ENCODE data around the gene GALNT12.

The GALNT12 gene

DNA sequence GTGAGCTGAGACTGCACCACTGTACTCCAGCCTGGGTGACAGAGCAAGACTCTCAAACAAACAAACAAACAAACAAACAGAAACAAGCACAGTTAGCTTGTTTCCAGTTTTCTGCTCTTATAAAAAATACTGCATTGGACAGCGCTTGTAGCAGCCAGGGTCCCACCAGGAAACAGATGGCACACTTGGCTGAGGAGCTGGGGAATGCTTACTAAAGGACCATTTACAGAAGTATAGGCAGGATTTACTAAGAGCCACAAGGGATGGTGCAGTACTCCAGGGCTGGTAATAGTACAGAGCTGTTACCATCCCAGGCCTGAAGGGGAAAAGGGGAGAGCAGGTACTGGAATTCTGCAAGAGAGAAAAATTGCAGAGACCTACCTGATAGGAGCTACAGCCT, 5.9 kb upstream of the GALNT12 start:
- DNase-seq (ENCODE audit: low read depth in 1 of 2, low spot score in 1 of 2): no peak

DNA sequence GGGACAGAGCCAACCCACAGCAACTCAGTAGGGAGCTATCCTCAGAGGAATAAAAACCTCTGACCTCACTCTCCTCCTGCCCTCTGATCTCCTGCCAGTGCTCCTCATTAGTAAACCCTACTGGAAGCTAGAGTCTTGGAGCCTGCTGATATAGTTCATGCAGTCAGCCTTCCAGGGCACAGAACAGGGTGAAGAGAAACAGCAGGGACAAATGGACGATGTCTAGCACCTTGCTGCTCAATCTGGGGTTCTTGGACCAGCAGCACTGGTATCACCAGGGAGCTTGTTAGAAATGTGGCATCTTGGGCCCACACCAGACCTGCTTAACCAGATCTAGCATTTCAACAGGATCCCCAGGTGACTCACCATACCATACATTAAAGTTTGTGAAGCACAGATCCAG, 5.5 kb upstream of the GALNT12 start:
- no peak for DNase-seq (ENCODE audit: low read depth in 1 of 2, low spot score in 1 of 2)

- no peak for DNase-seq (ENCODE audit: low read depth in 1 of 2, low spot score in 1 of 2)
Measured at GRCh38 chr9:98804083-98804482, 3.4 kb upstream of the GALNT12 start.

GRCh38 chr9:98805506-98806272, 1.8 kb upstream of the GALNT12 start:
- DNase-seq (ENCODE audit: low read depth in 1 of 2, low spot score in 1 of 2): no peak

GRCh38 chr9:98806394-98807035, 955 bp upstream of the GALNT12 start:
- DNase-seq (ENCODE audit: low read depth in 1 of 2, low spot score in 1 of 2): no peak

- no peak for DNase-seq (ENCODE audit: low read depth in 1 of 2, low spot score in 1 of 2)
Measured at GRCh38 chr9:98807814-98808195, 335 bp downstream of the GALNT12 start.

DNA sequence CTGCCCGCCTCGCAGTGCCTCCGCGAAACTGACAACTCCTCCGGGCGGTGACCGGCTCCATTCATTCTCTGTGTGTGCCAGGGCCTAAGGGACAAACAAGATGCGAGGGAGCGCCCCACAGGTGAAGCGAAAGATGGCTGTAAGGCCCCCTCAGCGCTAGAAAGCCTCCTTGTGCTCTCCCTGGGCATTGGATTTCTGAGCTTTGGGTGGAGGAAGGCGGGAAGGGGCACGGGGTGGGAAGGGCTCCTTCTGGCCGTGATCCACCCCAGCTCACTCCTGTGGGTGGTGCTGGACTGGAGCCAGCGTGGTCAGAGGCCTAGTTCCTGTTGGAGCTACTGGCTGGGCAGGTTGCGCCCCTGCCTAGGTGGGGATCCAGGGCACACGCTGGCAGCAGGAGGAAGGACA, 943 bp downstream of the GALNT12 start:
- DNase-seq (ENCODE audit: low read depth in 1 of 2, low spot score in 1 of 2): no peak

- DNase-seq (ENCODE audit: low read depth in 1 of 2, low spot score in 1 of 2): no peak
Measured at GRCh38 chr9:98808875-98809274, 1.4 kb downstream of the GALNT12 start.

DNA sequence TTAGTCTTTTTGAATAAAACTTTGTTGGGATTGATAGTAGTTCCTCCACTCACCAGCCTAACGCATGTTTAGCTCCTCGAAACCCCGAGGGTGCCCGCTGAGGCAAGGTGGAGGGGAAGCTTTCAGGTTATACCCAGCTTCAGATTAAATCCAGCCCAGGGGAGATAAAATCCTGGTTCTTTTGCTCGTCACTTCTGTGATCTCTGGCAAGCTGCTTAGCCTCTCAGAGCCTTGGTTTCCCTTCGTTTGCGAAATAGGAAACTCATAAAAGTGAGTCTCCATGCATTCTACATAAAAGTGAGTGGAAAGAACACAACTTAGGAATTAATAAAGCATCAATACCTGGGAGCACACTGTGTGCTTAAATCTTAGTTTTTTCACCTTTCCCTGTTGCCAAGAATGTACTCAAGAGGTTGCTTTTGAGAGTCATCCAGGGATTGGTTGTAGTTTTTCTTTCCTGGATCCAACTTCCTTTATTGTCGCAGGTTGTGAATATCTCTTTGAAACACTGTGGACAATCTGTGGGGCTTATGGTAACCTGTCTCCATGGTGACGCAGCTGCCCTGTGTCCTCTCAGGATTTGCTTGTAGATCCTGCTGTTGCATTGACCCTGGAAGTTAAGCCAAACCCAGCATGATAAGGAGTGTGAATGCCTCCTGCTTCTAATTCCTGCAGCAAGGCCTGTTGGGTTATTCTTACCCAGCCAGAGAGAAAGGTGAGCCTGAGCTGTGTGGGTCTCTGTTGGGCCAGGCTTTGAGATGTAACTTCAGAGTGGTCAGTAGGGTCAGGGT, 2.0 kb downstream of the GALNT12 start:
- DNase-seq (ENCODE audit: low read depth in 1 of 2, low spot score in 1 of 2): no peak

DNA sequence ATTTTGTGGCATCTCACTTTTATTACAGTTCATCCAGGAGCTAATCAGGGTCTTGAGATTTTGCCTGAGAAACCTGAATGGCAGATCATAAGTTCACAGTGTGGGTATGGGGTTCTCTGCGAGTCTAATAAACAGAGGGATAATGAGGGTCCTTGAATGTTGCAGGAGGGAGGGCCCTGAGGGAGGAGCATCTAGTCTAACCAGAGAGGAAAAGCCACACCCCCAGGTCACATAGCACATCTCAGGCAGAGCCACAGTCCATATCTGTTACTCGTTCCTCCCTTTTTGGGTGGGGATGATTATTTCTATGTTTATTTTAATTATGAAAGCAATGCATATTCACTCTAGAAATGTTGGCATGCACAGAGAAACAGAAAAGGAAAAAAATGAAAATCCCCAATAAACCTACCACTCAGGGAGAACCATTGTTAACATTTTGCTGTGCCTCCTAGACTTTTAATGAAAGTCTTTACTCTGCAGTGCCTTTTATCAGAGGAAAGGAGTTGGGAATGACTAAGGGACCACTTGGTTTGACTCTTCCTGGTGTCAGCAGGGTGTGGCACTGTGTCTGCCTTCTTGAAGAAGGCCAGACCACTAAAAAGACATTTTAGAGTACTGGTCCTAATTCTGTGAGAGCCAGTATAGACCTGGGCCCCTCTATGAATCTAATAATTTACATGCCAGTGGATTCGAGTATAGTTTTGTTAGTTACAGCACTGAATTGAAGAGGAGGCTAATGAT, 2.8 kb downstream of the GALNT12 start:
- no peak for DNase-seq (ENCODE audit: low read depth in 1 of 2, low spot score in 1 of 2)

- no peak for DNase-seq (ENCODE audit: low read depth in 1 of 2, low spot score in 1 of 2)
Measured at GRCh38 chr9:98811051-98811650, 3.7 kb downstream of the GALNT12 start.

DNA sequence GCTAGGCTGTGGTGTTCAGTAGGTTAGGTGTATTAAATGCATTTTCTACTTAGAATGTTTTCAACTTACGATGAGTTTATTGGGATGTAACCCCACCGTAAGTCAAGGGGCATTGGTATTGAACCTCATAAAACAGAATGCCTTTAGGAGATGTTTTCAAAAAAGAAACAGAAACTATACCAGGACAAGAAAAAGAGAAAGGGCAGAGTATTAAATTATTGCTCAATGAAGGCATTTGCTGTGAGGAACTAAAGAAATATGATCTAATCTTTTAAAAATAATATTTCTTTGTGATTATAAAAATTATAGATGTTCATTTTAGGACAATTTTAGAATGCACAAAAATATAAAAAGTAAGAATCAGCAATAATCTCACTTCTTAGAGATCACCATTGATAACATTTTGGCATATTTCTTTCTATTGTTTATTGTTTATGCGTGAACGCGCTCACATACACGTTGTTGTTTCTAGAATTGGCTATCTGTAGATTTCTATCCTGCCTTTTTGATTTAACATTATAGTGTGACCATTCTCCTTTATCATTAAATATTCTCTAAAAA, 8.0 kb downstream of the GALNT12 start:
- DNase-seq (ENCODE audit: low read depth in 1 of 2, low spot score in 1 of 2): no peak

DNA sequence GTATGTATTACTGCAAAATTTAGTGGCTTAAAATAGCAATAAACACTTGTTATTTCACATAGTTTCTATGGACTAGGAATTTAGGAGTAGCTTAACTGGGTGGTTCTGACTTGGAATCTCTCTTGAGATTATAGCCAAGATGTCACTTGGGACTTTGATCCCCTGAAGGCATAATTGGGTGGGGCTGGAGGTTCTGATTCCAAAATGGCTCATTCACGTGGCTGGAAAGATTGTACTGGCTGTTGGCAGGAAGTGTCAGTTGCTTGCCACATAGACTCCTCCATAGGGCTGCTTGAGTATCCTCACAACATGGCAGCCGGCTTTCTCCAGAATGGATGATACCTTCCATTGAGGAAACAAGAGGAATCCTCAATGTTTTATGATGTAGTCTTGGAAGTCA, 11.3 kb downstream of the GALNT12 start:
- DNase-seq (ENCODE audit: low read depth in 1 of 2, low spot score in 1 of 2): no peak

- no peak for DNase-seq (ENCODE audit: low read depth in 1 of 2, low spot score in 1 of 2)
Measured at GRCh38 chr9:98819231-98819630, 11.8 kb downstream of the GALNT12 start.

DNA sequence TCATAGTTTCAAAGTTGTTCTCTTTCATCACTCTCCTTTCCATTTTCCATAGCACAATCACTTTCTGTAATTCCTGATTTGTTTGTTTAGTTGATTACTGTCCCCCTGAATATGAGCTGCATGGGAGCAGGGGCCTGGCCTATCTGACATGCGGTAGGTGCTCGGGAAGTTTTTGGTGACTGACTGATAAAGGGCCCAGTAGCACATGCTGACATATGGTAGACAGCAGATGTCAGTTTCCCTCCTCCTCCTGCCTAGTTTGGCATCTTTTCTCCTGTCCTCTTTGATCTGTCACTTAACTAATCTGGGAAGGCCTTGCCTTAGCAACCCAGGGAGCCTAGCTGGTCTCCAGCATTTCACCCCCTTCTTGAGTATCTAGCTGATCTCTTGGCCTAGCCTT, 14.4 kb downstream of the GALNT12 start:
- no peak for DNase-seq (ENCODE audit: low read depth in 1 of 2, low spot score in 1 of 2)

- DNase-seq (ENCODE audit: low read depth in 1 of 2, low spot score in 1 of 2): no peak
Measured at GRCh38 chr9:98822661-98823060, 15.2 kb downstream of the GALNT12 start.

- DNase-seq (ENCODE audit: low read depth in 1 of 2, low spot score in 1 of 2): no peak
Measured at GRCh38 chr9:98823666-98824334, 16.3 kb downstream of the GALNT12 start.

- DNase-seq (ENCODE audit: low read depth in 1 of 2, low spot score in 1 of 2): no peak
Measured at GRCh38 chr9:98825414-98825813, 17.9 kb downstream of the GALNT12 start.

DNA sequence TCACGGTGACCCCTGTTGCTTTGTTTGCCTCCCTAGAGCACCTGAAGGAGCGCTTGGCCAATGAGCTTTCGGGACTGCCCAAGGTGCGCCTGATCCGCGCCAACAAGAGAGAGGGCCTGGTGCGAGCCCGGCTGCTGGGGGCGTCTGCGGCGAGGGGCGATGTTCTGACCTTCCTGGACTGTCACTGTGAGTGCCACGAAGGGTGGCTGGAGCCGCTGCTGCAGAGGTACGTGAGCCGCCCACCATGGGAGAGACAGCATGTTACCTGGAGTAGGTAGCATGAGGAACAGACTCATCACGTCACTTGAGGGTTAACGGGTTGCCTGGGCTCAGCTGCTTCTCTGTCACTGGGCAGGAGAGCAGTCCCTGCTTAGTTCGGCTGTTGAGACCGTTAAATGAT, 19.2 kb downstream of the GALNT12 start:
- no peak for DNase-seq (ENCODE audit: low read depth in 1 of 2, low spot score in 1 of 2)

DNA sequence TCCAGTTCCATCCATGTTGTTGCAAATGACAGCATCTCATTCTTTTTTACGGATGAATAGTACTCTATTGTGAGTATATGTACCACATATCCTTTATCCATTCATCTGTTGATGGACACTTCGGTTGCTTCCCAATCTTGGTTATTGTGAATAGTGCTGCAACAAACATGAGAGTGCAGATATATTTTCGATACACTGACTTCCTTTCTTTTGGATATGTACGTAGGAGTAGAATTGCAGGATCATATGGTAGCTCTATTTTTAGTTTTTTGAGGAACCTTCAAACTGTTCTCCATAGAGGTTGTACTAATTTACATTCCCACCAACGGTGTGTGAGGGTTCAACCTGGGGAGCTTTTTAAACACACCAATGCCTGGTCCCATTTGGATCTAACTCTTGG, 22.3 kb downstream of the GALNT12 start:
- no peak for DNase-seq (ENCODE audit: low read depth in 1 of 2, low spot score in 1 of 2)
